Loucy (cell line): ENCODE measurements around the gene MED8.

ENCODE experiments used
- EZH2phosphoT487 ChIP-seq: fragments of 200-600 bp; IDR thresholded peaks from 2 replicates; pipeline ENCODE4 v1.6.1; 2018; ENCODE audit warnings: antibody characterized with exemption, mild to moderate bottlenecking, moderate library complexity, borderline replicate concordance
- TF ChIP-seq, protein P1 (sequence below): fragments of 200-600 bp; sonication (generic); conservative IDR thresholded peaks from 2 replicates; pipeline ENCODE4 v1.5.1; 2014; ENCODE audit warnings: mild to moderate bottlenecking, antibody characterized with exemption, low read length

DNA sequence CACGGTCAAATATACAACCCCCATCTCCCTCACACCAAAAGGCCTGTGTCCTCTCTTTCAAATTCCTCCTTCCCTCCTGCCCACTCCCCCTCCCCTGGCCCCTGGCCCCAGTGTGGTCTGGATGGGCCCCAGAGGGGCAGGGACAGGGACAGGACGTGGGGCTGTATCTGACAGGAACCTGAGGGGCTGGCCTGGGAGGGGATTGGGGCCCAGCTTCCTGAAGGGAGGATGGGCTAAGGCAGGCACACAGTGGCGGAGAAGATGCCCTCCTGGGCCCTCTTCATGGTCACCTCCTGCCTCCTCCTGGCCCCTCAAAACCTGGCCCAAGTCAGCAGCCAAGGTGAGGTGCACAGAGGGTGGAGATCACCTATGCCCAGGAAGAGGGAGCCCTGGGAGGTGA is 52.0 kb downstream of the MED8 start, which contains the start of gene MPL:
- TF ChIP-seq, protein P1, sequence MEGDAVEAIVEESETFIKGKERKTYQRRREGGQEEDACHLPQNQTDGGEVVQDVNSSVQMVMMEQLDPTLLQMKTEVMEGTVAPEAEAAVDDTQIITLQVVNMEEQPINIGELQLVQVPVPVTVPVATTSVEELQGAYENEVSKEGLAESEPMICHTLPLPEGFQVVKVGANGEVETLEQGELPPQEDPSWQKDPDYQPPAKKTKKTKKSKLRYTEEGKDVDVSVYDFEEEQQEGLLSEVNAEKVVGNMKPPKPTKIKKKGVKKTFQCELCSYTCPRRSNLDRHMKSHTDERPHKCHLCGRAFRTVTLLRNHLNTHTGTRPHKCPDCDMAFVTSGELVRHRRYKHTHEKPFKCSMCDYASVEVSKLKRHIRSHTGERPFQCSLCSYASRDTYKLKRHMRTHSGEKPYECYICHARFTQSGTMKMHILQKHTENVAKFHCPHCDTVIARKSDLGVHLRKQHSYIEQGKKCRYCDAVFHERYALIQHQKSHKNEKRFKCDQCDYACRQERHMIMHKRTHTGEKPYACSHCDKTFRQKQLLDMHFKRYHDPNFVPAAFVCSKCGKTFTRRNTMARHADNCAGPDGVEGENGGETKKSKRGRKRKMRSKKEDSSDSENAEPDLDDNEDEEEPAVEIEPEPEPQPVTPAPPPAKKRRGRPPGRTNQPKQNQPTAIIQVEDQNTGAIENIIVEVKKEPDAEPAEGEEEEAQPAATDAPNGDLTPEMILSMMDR, result no peak
- TF ChIP-seq EZH2phosphoT487, result no peak
